ENCODE measurements around the gene PRKCB. TPM values are rescaled to one million over a fixed set of nuclear protein-coding genes. Genes with fewer than 3 reads are reported as not detected.

The PRKCB gene
- total RNA-seq = 81.4 TPM

DNA sequence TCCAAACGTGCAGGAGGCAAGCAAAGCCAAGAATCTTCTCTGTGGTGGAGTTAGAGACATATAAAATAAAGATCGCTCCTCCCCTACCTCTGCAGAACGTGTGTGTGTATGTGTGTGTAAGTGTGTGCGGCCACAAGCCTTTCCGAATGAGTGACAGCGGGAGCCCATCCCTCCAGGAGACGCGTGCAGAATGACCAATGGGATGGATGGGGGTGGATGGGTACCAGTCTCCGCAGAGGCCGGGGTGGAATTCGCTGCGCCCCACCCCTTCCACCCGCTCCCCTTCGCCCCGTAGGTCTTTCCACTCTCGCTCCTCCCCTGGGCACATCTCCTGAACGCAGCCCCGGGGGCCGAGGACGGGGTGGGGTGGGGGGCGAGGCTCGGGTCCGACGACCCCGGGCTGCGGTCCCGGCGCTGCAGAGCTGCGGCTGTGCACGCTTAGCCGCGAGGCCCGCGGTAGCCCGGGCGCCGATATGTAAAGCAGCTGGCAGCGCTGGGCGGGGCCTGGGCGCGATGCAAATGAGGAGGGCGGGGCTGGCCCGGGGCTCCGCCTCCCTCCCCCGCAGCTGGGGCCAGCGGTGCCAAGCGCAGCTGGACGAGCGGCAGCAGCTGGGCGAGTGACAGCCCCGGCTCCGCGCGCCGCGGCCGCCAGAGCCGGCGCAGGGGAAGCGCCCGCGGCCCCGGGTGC, at the start of gene PRKCB:
PRKCB (plus strand) TSS at position 594 of the 688 bp plus-strand sequence.

DNA sequence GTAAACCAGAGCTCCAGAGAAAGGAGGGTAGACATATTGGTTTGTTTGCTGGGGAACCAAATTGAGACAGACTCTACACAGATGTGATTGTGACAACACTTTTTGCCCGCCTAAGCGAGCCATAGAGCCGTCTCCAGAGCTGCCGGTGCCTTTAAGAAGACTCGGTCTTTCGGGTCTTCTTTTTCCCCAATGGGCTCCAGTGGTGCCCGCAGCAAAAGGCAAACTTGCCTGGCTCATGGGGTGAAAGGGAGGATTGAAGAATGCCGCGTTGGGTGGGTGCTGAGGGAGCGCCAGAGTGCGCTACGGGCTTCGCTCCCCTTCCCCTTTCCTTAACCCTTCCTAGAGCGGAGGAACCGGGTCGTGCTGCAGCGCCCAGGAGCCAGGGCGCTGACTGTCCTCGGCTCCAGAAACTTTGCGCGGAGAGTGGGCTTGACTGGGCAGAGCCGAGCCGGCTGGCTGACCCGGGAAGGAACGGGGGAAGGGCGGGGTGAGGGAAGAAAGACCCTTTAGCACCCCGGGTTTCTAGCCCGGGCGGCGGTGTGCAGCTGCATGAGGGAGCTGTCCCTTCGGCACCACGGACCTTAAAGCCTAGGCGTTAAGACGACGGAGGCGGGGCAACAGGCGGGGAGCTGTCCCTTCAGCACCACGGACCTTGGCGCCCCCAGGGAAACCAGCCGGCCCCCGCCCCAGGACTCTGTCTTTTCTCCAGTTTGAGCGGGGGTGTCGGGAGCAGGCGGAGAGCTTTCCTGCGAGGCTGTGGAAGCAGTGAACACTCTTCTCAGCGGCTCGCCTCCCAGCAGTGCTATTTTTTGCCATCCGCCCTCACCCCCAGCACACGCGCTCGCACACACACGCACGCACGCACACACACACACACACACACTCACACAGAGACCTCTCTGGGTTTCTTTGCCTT, 419.9 kb downstream of the PRKCB start, which contains the start of gene CACNG3:
CACNG3 (plus strand) TSS at position 880 of the 916 bp plus-strand sequence. CDS start 420 bp downstream, outside the sequence.

Small RNA genes within 50 kb of the gene (small RNA-seq; reads per million reads assigned to genes)
- not detected for gene MIR1273H (ENCODE audit: low replicate concordance)

Other genes with a start within 250 kb of the PRKCB start
- gene NDUFAB1, start 239.7 kb upstream of the PRKCB start, total RNA-seq = 57.6 TPM
- 15.0 TPM for gene PALB2, start 194.7 kb upstream of the PRKCB start, total RNA-seq
- gene DCTN5, start 194.5 kb upstream of the PRKCB start, total RNA-seq = 93.0 TPM
- 5.9 TPM for gene PLK1, start 157.1 kb upstream of the PRKCB start, total RNA-seq
- gene ERN2, start 122.8 kb upstream of the PRKCB start, total RNA-seq = not detected
- 0.31 TPM for gene CHP2, start 81.0 kb upstream of the PRKCB start, total RNA-seq